Chondrocyte (in vitro differentiated cells): Measurements from ENCODE around the gene XXYLT1. TPM values are rescaled to one million over a fixed set of nuclear protein-coding genes. Genes with fewer than 3 reads are reported as not detected.
"Not testable (repeated sequence)": the region's sequence is repeated elsewhere in the genome, so short reads cannot be mapped to it uniquely, and the experiment has no call there.

Experiments
- DNase-seq: peaks from one replicate; pipeline ENCODE4 v3.0.0; 2021; ENCODE audit warnings: mixed read lengths, low spot score
- H3K27ac Mint-ChIP-seq: one replicate; pipeline ENCODE4 v1.8.0; 2021; ENCODE audit warnings: mild to moderate bottlenecking, moderate library complexity, mixed read lengths; ENCODE audit not compliant: unreplicated experiment
- H3K27me3 Mint-ChIP-seq: 2 replicates; pipeline ENCODE4 v1.8.0; 2021; ENCODE audit warnings: low read depth, mixed read lengths
- H3K36me3 Mint-ChIP-seq: 2 replicates; pipeline ENCODE4 v1.8.0; 2021; ENCODE audit warnings: low read depth, mixed read lengths
- H3K4me1 Mint-ChIP-seq: 2 replicates; pipeline ENCODE4 v1.8.0; 2021; ENCODE audit warnings: low read depth, mild to moderate bottlenecking, mixed read lengths
- H3K4me3 Mint-ChIP-seq: one replicate; pipeline ENCODE4 v1.8.0; 2021; ENCODE audit warnings: mild to moderate bottlenecking, moderate library complexity, mixed read lengths; ENCODE audit not compliant: unreplicated experiment
- H3K9me3 Mint-ChIP-seq: 2 replicates; pipeline ENCODE4 v1.8.0; 2021; ENCODE audit warnings: low read depth, mixed read lengths
- CTCF ChIP-seq: fragments of 200-600 bp; sonication (generic); IDR thresholded peaks from 2 replicates; pipeline ENCODE4 v1.5.0; 2021; ENCODE audit warnings: antibody characterized with exemption, mild to moderate bottlenecking, moderate library complexity
- total RNA-seq: library from RNA; stranded (reverse); gene quantifications from 3 replicates; pipeline ENCODE4 v1.2.1, GENCODE V29; 2021

Gene XXYLT1
- total RNA-seq, 1 donor from 2014 or later: 32.7 TPM

- Mint-ChIP-seq H3K4me3 (no peak overlapping the region), H3K27me3 (peaks cover 20% of the 10 kb centered on the region), H3K4me1 (no peaks in the 10 kb centered on the region), H3K27ac (no peak overlapping the region), H3K9me3 (peaks cover 5% of the 10 kb centered on the region), H3K36me3 (peaks cover 12% of the 10 kb centered on the region)
- no peak for TF ChIP-seq CTCF
- peak; percentile 50 for DNase-seq
These were observed 213.2 kb downstream of the XXYLT1 start for GRCh38 chr3:195057716-195058115.

GRCh38 chr3:195056506-195056905 is 214.5 kb downstream of the XXYLT1 start:
- Mint-ChIP-seq H3K27ac (no peak overlapping the region), H3K27me3 (peaks cover 26% of the 10 kb centered on the region), H3K36me3 (peaks cover 12% of the 10 kb centered on the region), H3K4me3 (no peak overlapping the region), H3K9me3 (peaks cover 5% of the 10 kb centered on the region), H3K4me1 (no peaks in the 10 kb centered on the region)
- DNase-seq: peak; percentile 52
- TF ChIP-seq CTCF: no peak

GRCh38 chr3:195054311-195054710 is 216.6 kb downstream of the XXYLT1 start:
- Mint-ChIP-seq H3K4me3 (no peak overlapping the region), H3K4me1 (no peaks in the 10 kb centered on the region)

GRCh38 chr3:195052939-195053338 is 218.0 kb downstream of the XXYLT1 start:
- H3K4me1 Mint-ChIP-seq: no peaks in the 10 kb centered on the region
- peaks cover 13% of the 10 kb centered on the region for H3K36me3 Mint-ChIP-seq
- H3K4me3 Mint-ChIP-seq: no peak overlapping the region
- peaks cover 5% of the 10 kb centered on the region for H3K9me3 Mint-ChIP-seq
- DNase-seq: no peak
- H3K27me3 Mint-ChIP-seq: peaks cover 36% of the 10 kb centered on the region
- H3K27ac Mint-ChIP-seq: no peak overlapping the region
- TF ChIP-seq CTCF: no peak

More at GRCh38 chr3:195054311-195054710, 216.6 kb downstream of the XXYLT1 start:
- Mint-ChIP-seq H3K36me3 (peaks cover 12% of the 10 kb centered on the region), H3K9me3 (peaks cover 5% of the 10 kb centered on the region), H3K27me3 (peaks cover 36% of the 10 kb centered on the region), H3K27ac (no peak overlapping the region)
- TF ChIP-seq CTCF: no peak
- DNase-seq: peak; percentile 33

- H3K4me3 Mint-ChIP-seq, H3K27ac Mint-ChIP-seq, H3K9me3 Mint-ChIP-seq, DNase-seq, H3K4me1 Mint-ChIP-seq: not testable (repeated sequence)
- Mint-ChIP-seq H3K27me3 (peaks cover 28% of the 10 kb centered on the region), H3K36me3 (peaks cover 13% of the 10 kb centered on the region)
These were observed 220.7 kb downstream of the XXYLT1 start for GRCh38 chr3:195050296-195050695.
